Measurements from ENCODE around the gene TMEM63B. TPM values are rescaled to one million over a fixed set of nuclear protein-coding genes. Genes with fewer than 3 reads are reported as not detected.

Gene TMEM63B
- total RNA-seq, 1 donor from 2014 or later: 59.3 TPM

- Histone ChIP-seq H3K4me3 (ENCODE audit: low read depth, low read length) (peak overlapping the region; percentile 77), H3K27me3 (ENCODE audit: control insufficient read depth, insufficient read depth, low read length) (no peaks in the 10 kb centered on the region), H3K36me3 (ENCODE audit: control insufficient read depth, insufficient read depth, low read length) (no peaks in the 10 kb centered on the region)
- TF ChIP-seq, protein P1, sequence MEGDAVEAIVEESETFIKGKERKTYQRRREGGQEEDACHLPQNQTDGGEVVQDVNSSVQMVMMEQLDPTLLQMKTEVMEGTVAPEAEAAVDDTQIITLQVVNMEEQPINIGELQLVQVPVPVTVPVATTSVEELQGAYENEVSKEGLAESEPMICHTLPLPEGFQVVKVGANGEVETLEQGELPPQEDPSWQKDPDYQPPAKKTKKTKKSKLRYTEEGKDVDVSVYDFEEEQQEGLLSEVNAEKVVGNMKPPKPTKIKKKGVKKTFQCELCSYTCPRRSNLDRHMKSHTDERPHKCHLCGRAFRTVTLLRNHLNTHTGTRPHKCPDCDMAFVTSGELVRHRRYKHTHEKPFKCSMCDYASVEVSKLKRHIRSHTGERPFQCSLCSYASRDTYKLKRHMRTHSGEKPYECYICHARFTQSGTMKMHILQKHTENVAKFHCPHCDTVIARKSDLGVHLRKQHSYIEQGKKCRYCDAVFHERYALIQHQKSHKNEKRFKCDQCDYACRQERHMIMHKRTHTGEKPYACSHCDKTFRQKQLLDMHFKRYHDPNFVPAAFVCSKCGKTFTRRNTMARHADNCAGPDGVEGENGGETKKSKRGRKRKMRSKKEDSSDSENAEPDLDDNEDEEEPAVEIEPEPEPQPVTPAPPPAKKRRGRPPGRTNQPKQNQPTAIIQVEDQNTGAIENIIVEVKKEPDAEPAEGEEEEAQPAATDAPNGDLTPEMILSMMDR (IDR thresholded peaks at IDR 0.05; ENCODE audit: insufficient read depth, low read length, poor library complexity, severe bottlenecking): no peak
- DNase-seq (ENCODE audit: low read depth): no peak
These were observed 819 bp upstream of the TMEM63B start for GRCh38 chr6:44126320-44127149.

- Histone ChIP-seq H3K27me3 (ENCODE audit: control insufficient read depth, insufficient read depth, low read length) (no peaks in the 10 kb centered on the region), H3K4me3 (ENCODE audit: low read depth, low read length) (peak overlapping the region; percentile 89), H3K36me3 (ENCODE audit: control insufficient read depth, insufficient read depth, low read length) (no peaks in the 10 kb centered on the region)
- no peak for DNase-seq (ENCODE audit: low read depth)
- TF ChIP-seq, protein P1 (IDR thresholded peaks at IDR 0.05; ENCODE audit: insufficient read depth, low read length, poor library complexity, severe bottlenecking): peak; percentile 16
These were observed 915 bp downstream of the TMEM63B start for GRCh38 chr6:44128020-44128917.

GRCh38 chr6:44129841-44130322, 2.5 kb downstream of the TMEM63B start:
- H3K36me3 ChIP-seq (ENCODE audit: control insufficient read depth, insufficient read depth, low read length): no peaks in the 10 kb centered on the region
- H3K4me3 ChIP-seq (ENCODE audit: low read depth, low read length): no peak overlapping the region
- no peak for DNase-seq (ENCODE audit: low read depth)
- TF ChIP-seq, protein P1 (IDR thresholded peaks at IDR 0.05; ENCODE audit: insufficient read depth, low read length, poor library complexity, severe bottlenecking): no peak
- no peaks in the 10 kb centered on the region for H3K27me3 ChIP-seq (ENCODE audit: control insufficient read depth, insufficient read depth, low read length)

DNA sequence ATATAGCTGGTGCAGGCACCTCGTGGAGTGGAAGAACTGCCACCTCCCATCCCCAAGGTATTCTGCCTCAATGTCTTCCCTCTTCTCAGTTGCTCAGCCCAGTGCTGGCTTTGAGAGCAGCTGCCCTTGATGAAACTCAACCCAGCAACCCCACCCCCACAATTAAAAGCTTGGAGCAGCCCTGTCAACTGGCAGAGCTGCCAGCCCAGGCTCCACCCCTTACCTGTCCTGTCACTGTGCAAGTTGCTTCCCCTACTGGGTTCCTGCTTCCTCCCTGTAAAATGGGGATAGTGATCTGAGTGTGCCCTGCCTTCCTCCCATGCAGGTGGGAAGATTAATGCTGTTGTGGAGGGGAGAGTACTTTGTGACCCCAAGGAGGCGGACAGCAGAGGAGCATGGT, 4.5 kb downstream of the TMEM63B start:
- DNase-seq (ENCODE audit: low read depth): no peak

DNA sequence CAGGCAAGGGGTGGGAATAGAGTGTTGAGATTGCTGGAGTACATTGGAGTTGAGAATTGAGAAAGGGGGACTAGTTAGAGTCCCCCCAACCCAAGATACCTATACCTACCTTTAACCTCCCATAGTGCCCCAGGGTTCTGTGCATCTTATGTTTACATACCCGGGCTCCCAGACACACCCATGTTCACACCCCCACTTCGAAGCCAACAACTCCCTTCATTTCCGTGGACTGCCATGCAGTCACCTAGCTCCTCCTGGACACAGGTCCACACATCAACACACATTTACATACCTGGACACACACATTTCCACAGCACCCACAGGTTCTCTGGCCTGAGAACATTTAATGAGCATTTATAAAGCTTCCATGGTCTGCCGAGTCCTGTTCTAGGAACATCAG, 5.1 kb downstream of the TMEM63B start:
- Histone ChIP-seq H3K4me3 (ENCODE audit: low read depth, low read length) (no peak overlapping the region), H3K36me3 (ENCODE audit: control insufficient read depth, insufficient read depth, low read length) (peaks cover 1% of the 10 kb centered on the region), H3K27me3 (ENCODE audit: control insufficient read depth, insufficient read depth, low read length) (no peaks in the 10 kb centered on the region)
- DNase-seq (ENCODE audit: low read depth): no peak
- TF ChIP-seq, protein P1 (IDR thresholded peaks at IDR 0.05; ENCODE audit: insufficient read depth, low read length, poor library complexity, severe bottlenecking): no peak

More for the DNA sequence above, 4.5 kb downstream of the TMEM63B start:
- Histone ChIP-seq H3K36me3 (ENCODE audit: control insufficient read depth, insufficient read depth, low read length) (no peaks in the 10 kb centered on the region), H3K4me3 (ENCODE audit: low read depth, low read length) (no peak overlapping the region), H3K27me3 (ENCODE audit: control insufficient read depth, insufficient read depth, low read length) (no peaks in the 10 kb centered on the region)
- TF ChIP-seq, protein P1 (IDR thresholded peaks at IDR 0.05; ENCODE audit: insufficient read depth, low read length, poor library complexity, severe bottlenecking): no peak

All from kidney epithelial cell (primary cell).